ENCODE results near the gene SEC16A.

Gene SEC16A

GRCh38 chr9:136400038-136400834, 82.6 kb downstream of the SEC16A start, which contains the start of gene SNAPC4:
TSS of gene SNAPC4 (minus strand) at chr9:136400170. CDS start at chr9:136398428, 1,742 bp downstream.
- peak; percentile 29 for DNase-seq (ENCODE audit: low read depth)
- peak within 1 kb of the TSS; percentile 82 for H3K4me3 ChIP-seq (ENCODE audit: low read length)
- TF ChIP-seq, protein P1, sequence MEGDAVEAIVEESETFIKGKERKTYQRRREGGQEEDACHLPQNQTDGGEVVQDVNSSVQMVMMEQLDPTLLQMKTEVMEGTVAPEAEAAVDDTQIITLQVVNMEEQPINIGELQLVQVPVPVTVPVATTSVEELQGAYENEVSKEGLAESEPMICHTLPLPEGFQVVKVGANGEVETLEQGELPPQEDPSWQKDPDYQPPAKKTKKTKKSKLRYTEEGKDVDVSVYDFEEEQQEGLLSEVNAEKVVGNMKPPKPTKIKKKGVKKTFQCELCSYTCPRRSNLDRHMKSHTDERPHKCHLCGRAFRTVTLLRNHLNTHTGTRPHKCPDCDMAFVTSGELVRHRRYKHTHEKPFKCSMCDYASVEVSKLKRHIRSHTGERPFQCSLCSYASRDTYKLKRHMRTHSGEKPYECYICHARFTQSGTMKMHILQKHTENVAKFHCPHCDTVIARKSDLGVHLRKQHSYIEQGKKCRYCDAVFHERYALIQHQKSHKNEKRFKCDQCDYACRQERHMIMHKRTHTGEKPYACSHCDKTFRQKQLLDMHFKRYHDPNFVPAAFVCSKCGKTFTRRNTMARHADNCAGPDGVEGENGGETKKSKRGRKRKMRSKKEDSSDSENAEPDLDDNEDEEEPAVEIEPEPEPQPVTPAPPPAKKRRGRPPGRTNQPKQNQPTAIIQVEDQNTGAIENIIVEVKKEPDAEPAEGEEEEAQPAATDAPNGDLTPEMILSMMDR (conservative IDR thresholded peaks at IDR 0.05; ENCODE audit: low read depth, low read length), result peak; percentile 69

- peak overlapping the region; percentile 82 for H3K4me3 ChIP-seq (ENCODE audit: low read length)
- no peak for DNase-seq (ENCODE audit: low read depth)
- TF ChIP-seq, protein P1 (conservative IDR thresholded peaks at IDR 0.05; ENCODE audit: low read depth, low read length), result no peak
These were observed 83.4 kb downstream of the SEC16A start for GRCh38 chr9:136399176-136400037.

DNA sequence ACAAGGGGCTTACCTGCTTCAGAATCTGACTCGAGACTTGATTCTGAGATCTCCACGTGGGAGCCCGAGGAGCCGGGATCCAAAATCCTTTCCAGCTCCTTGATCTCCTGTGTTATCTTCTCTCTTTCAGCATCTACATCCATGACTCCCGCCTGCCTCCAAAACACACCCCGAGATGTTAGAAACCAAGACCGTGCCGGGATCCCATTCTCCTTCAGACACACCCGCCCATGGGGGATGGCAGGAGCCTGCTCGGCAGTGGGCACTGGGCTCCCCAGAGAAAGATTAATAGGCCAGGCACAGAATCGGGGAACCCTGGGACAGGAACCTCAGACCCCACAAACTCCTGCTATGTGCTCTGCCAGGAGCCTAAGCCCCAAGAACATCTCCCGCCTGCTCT, 84.6 kb downstream of the SEC16A start:
- no peak for DNase-seq (ENCODE audit: low read depth)
- H3K4me3 ChIP-seq (ENCODE audit: low read length), result no peak overlapping the region
- TF ChIP-seq, protein P1 (conservative IDR thresholded peaks at IDR 0.05; ENCODE audit: low read depth, low read length), result no peak

- H3K4me3 ChIP-seq (ENCODE audit: low read length), result no peak overlapping the region
- TF ChIP-seq, protein P1 (conservative IDR thresholded peaks at IDR 0.05; ENCODE audit: low read depth, low read length), result no peak
- no peak for DNase-seq (ENCODE audit: low read depth)
These were observed 85.2 kb downstream of the SEC16A start for GRCh38 chr9:136397643-136398042.

DNA sequence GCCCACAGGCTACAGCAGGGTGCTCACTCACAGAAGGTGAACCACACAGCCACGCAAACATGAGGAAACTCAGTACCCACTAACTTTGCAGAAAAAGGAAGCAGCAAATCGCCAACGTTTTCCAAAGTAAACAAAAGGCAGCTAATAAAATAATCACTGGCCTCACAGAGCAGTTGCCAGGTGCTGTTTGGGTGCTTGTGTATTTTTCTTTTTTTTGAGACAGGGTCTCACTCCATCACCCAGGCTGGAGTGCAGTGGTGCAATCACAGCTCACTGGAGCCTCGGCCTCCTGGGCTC, 86.7 kb downstream of the SEC16A start:
- no peak for DNase-seq (ENCODE audit: low read depth)
- TF ChIP-seq, protein P1 (conservative IDR thresholded peaks at IDR 0.05; ENCODE audit: low read depth, low read length), result no peak
- no peak overlapping the region for H3K4me3 ChIP-seq (ENCODE audit: low read length)

GRCh38 chr9:136395345-136396218, 87.3 kb downstream of the SEC16A start:
- TF ChIP-seq, protein P1 (conservative IDR thresholded peaks at IDR 0.05; ENCODE audit: low read depth, low read length), result no peak
- no peak for DNase-seq (ENCODE audit: low read depth)
- H3K4me3 ChIP-seq (ENCODE audit: low read length), result no peak overlapping the region
